Endothelial cell of umbilical vein (primary cell): ENCODE data around the gene KRTAP29-1. TPM values are rescaled to one million over a fixed set of nuclear protein-coding genes. Genes with fewer than 3 reads are reported as not detected.

Experiments used
- Bru-seq: library from RNA; stranded (reverse); fragments of 400-500 nt; gene quantifications from one replicate; lab custom pipeline; 2021; lab: Mats Ljungman, UMichigan
- BruChase-seq, 2 experiments: library from RNA; stranded (reverse); fragments of 400-500 nt; gene quantifications; one replicate each; lab custom pipeline; 2021; lab: Mats Ljungman, UMichigan
- BruUV-seq: library from RNA; stranded (reverse); fragments of 400-500 nt; replicated peaks from 2 replicates; lab custom pipeline; 2021; lab: Mats Ljungman, UMichigan
- CTCF ChIA-PET: fragments of 300-600, 350-600 bp; sonication (Branson Sonifier 250); formaldehyde crosslinking; loops from one replicate; lab custom pipeline; 2021; ENCODE audit warnings: antibody characterized with exemption, inconsistent platforms; lab: Charles Lee
- POLR2A ChIA-PET: fragments of 300-600, 350-600 bp; sonication (Branson Sonifier 250); formaldehyde crosslinking; loops from one replicate; lab custom pipeline; 2021; ENCODE audit warnings: antibody characterized with exemption, inconsistent platforms; lab: Charles Lee
- DNase-seq: peaks from one replicate; pipeline ENCODE4 v3.0.0-alpha.2; 2011; ENCODE audit warnings: low read depth, low spot score
- FAIRE-seq: peaks from 2 replicates; lab custom pipeline; 2011; peaks lifted over from hg19 to GRCh38; lab: Jason Lieb, UNC
- H2AFZ ChIP-seq: 2 replicates; pipeline ENCODE4 v1.6.0; 2012; ENCODE audit warnings: low read depth, low read length, control low read depth, inconsistent platforms
- H3K27ac ChIP-seq: 2 replicates; pipeline ENCODE4 v1.5.1; 2011; ENCODE audit warnings: low read depth, mild to moderate bottlenecking, control low read depth, low read length, moderate library complexity; ENCODE audit not compliant: insufficient read depth
- H3K27me3 ChIP-seq, 2 experiments: 2 replicates each; pipeline versions ENCODE4 v1.6.0 to v1.6.1; 2011; ENCODE audit warnings: low read length in 2 of 2, mixed read lengths in 1 of 2; ENCODE audit not compliant: control insufficient read depth in 2 of 2, insufficient read depth in 2 of 2
- H3K36me3 ChIP-seq, 2 experiments: 2 replicates in 1 of 2; 3 replicates in 1 of 2; pipeline ENCODE4 v1.5.1; 2011; ENCODE audit warnings: low read length in 2 of 2, mild to moderate bottlenecking in 1 of 2, moderate library complexity in 1 of 2; ENCODE audit not compliant: control insufficient read depth in 2 of 2, insufficient read depth in 2 of 2; ENCODE audit errors: extremely low read depth in 1 of 2
- H3K4me1 ChIP-seq: 3 replicates; pipeline ENCODE4 v1.5.1; 2011; ENCODE audit warnings: mild to moderate bottlenecking, low read length; ENCODE audit not compliant: control insufficient read depth, insufficient read depth; ENCODE audit errors: extremely low read depth
- H3K4me2 ChIP-seq: 2 replicates; pipeline ENCODE4 v1.6.1; 2011; ENCODE audit warnings: low read length, control low read depth, mixed read lengths; ENCODE audit not compliant: insufficient read depth
- H3K4me3 ChIP-seq, 3 experiments: fragments of 200-600 bp in 1 of 3; sonication (generic), shearing (Covaris generic) in 1 of 3; replicated peaks in 1 of 3; 2 replicates each; pipeline ENCODE4 v1.5.1; 2011 to 2016; ENCODE audit warnings: control low read depth in 3 of 3, low read length in 3 of 3, mild to moderate bottlenecking in 2 of 3, inconsistent platforms in 1 of 3, low read depth in 1 of 3, moderate library complexity in 1 of 3; ENCODE audit not compliant: insufficient read depth in 1 of 3
- H3K79me2 ChIP-seq: 2 replicates; pipeline ENCODE4 v1.6.0; 2012; ENCODE audit warnings: low read length, inconsistent platforms; ENCODE audit not compliant: control insufficient read depth, insufficient read depth
- H3K9ac ChIP-seq: replicated peaks from 2 replicates; pipeline ENCODE3; 2011; ENCODE audit warnings: low read length, control low read depth; ENCODE audit not compliant: insufficient read depth; ENCODE audit errors: extremely low read depth
- H3K9me1 ChIP-seq: replicated peaks from 3 replicates; pipeline ENCODE4 v1.6.0; 2011; ENCODE audit warnings: mild to moderate bottlenecking, low read length; ENCODE audit not compliant: control insufficient read depth, insufficient read depth; ENCODE audit errors: extremely low read depth
- H3K9me3 ChIP-seq: replicated peaks from 2 replicates; pipeline ENCODE4 v1.5.1; 2012; ENCODE audit warnings: low read length, inconsistent platforms; ENCODE audit not compliant: control insufficient read depth, insufficient read depth
- H4K20me1 ChIP-seq: replicated peaks from 2 replicates; pipeline ENCODE3; 2011; ENCODE audit warnings: mild to moderate bottlenecking, low read length; ENCODE audit not compliant: control insufficient read depth, insufficient read depth; ENCODE audit errors: extremely low read depth
- EZH2 ChIP-seq: IDR thresholded peaks from 2 replicates; pipeline ENCODE4 v1.6.1; 2012; ENCODE audit warnings: borderline replicate concordance, low read depth, mild to moderate bottlenecking, moderate library complexity, low read length, inconsistent platforms; ENCODE audit not compliant: severe bottlenecking
- FOS ChIP-seq: IDR thresholded peaks from 2 replicates; pipeline ENCODE4 v1.6.1; 2011; ENCODE audit warnings: mild to moderate bottlenecking, low read length, moderate library complexity, borderline replicate concordance; ENCODE audit not compliant: insufficient read depth
- GATA2 ChIP-seq: IDR thresholded peaks from 2 replicates; pipeline ENCODE4 v1.7.0; 2011; ENCODE audit warnings: low read depth, mild to moderate bottlenecking, moderate library complexity, mixed read lengths, low read length; ENCODE audit not compliant: insufficient read length, insufficient read depth
- JUN ChIP-seq: IDR thresholded peaks from 2 replicates; pipeline ENCODE4 v1.6.1; 2011; ENCODE audit warnings: borderline replicate concordance, low read depth; ENCODE audit not compliant: insufficient read length, insufficient read depth
- MAX ChIP-seq: IDR thresholded peaks from 2 replicates; pipeline ENCODE4 v1.6.1; 2011; ENCODE audit not compliant: insufficient read depth, insufficient read length
- MYC ChIP-seq: IDR thresholded peaks from one replicate; pipeline ENCODE4 v1.6.1; 2011; ENCODE audit warnings: mild to moderate bottlenecking, low read depth, low read length
- POLR2A ChIP-seq: IDR thresholded peaks from 2 replicates; pipeline ENCODE4 v1.6.1; 2012; ENCODE audit warnings: low read depth, mild to moderate bottlenecking, control low read depth, low read length
- POLR2AphosphoS5 ChIP-seq: IDR thresholded peaks from 2 replicates; pipeline ENCODE4 v1.6.1; 2012; ENCODE audit warnings: low read depth, mild to moderate bottlenecking, control low read depth, low read length, moderate library complexity; ENCODE audit not compliant: insufficient read depth
- dilution Hi-C: fragments of 300-500 bp; cut with MboI; formaldehyde crosslinking; loops from one replicate; pipeline ENCODE4 v1.15.0; 2019; ENCODE audit warnings: low sequenced_read_pairs; ENCODE audit not compliant: extremely low pct_ligation_motif_present
- intact Hi-C: fragments of 100-400 bp; cut with micrococcal nuclease; formaldehyde crosslinking; loops from one replicate; pipeline ENCODE4 v1.10.0; 2022
- long read RNA-seq: library from polyadenylated mRNA; stranded (forward); transcript quantifications from one replicate; pipeline ENCODE4 v2.0.0, GENCODE V29; 2021
- polyA minus RNA-seq, 3 experiments: library from RNA; depleted of rRNA, polyadenylated mRNA; stranded (reverse); fragments of >200 nt; gene quantifications; 1 replicate in 1 of 3; 2 replicates in 2 of 3; pipeline ENCODE4 v1.2.3, GENCODE V29; 2011
- polyA plus RNA-seq, 4 experiments: library from polyadenylated mRNA; depleted of rRNA in 3 of 4; stranded (reverse) in 3 of 4; unstranded in 1 of 4; fragments of >200 nt; gene quantifications; 2 replicates each; pipeline versions ENCODE4 v1.2.1 to v1.2.3, GENCODE V29; 2011 to 2012; ENCODE audit warnings: missing spikeins in 1 of 4
- total RNA-seq: library from RNA; stranded (reverse); gene quantifications from 2 replicates; pipeline ENCODE4 v1.2.3, GENCODE V29; 2021
- TF ChIP-seq, protein P1 (sequence below), 2 donors: IDR thresholded peaks; 1 replicate in 1 of 2; 2 replicates in 1 of 2; pipeline ENCODE4 v1.5.1; 2011; ENCODE audit warnings: low read length in 2 of 2, mild to moderate bottlenecking in 2 of 2, moderate library complexity in 2 of 2, control low read depth in 1 of 2, inconsistent platforms in 1 of 2, low read depth in 1 of 2; ENCODE audit not compliant: insufficient read depth in 1 of 2; ENCODE audit errors: extremely low read depth in 1 of 2

KRTAP29-1 gene
- total RNA-seq (not detected in 2 replicates), polyA plus RNA-seq (not detected in 2 replicates), polyA minus RNA-seq (not detected in 2 replicates), Bru-seq, nascent RNA (not detected), BruChase-seq, experiment 1, labeled RNA remaining after a 6-hour chase (not detected), BruChase-seq, experiment 2, labeled RNA remaining after a 2-hour chase (not detected)
- not detected in 2 replicates for polyA plus RNA-seq (2011; cell fraction: cytosol; rRNA removed)
- polyA plus RNA-seq (2011; cell fraction: nucleus; rRNA removed), result not detected in 2 replicates
- not detected in 2 replicates for polyA plus RNA-seq (2012)
- not detected for polyA minus RNA-seq (2011; cell fraction: cytosol; rRNA and poly(A)+ RNA removed)
- polyA minus RNA-seq (2011; cell fraction: nucleus; rRNA and poly(A)+ RNA removed), result not detected in 2 replicates
- long read RNA-seq, result 0 reads

DNA sequence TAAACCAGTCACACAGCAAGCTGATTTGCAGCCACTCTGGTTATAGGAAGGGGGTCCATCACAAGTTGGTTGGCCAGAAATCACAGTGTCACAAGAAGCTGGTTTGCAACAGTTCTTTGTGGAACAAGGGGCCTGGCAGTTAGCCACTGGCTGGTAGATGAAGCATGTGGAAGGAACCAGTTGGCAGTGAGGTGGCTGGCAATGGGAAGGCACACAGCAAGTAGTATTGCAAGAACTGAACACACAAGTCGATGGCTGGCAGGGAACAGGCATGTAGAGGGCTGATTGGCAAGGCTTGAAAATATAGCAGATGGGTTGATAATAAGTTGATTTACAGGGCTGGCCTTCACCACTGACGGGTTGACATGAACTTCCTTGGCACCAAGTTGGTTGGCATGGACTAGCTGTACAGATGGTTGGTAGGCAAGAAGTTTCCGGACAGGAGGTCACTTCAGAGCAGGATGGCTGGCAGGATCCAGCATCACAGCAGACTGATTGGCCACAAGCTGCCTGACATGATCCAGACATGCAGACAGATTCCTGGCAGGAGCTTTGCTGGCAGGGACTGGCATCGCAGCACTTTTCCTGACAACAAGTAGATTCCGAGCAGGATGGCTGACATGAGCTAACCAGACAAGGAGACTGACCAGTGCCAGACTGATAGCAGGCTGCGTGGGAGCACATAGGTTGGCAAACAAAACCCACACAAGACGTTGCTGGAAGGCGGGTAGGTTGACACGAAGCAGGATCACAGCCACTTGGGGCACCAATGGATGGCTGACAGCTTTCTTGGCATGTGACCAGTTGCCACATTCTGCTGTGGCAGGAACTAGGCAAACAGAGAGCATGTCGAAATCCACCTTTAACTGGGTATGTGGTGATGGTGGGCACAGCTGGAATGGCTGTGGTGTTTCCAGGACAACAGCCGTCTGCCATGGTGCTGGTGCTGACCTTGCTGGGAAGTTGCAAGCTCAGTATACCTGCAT lies at the start of gene KRTAP29-1:
Gene KRTAP29-1 (minus strand): TSS at position 936 of the 986 bp plus-strand sequence. CDS start 0 bp downstream, at position 936.
- no peaks in the 10 kb centered on the region for H3K79me2 ChIP-seq
- DNase-seq (no peak), FAIRE-seq (no peak)
- H3K27me3 ChIP-seq, result no peaks in the 10 kb centered on the region
- H3K4me3 ChIP-seq, result no peak within 1 kb of the TSS
- H3K36me3 ChIP-seq, result no peaks in the 10 kb centered on the region
- dilution Hi-C loops (no loop called here), intact Hi-C loops (no loop called here)
- no peaks in the 10 kb centered on the region for H3K4me1 ChIP-seq
- H3K4me2 ChIP-seq, result no peak within 1 kb of the TSS
- H3K9me3 ChIP-seq, result no peaks in the 10 kb centered on the region
- H3K9me1 ChIP-seq, result no peaks in the 10 kb centered on the region
- CTCF ChIA-PET, result interaction anchor here (1.0 to 1.5 kb wide), 2 partner anchors 20 to 363 kb away, joined by 3 to 4 read pairs; no protein-coding TSS in a partner anchor
- H2AFZ ChIP-seq, result no peak within 1 kb of the TSS
- POLR2A ChIA-PET, result no interaction called here
- no peaks in the 10 kb centered on the region for H4K20me1 ChIP-seq
- no TSS peak for BruUV-seq
- TF ChIP-seq, protein P1, sequence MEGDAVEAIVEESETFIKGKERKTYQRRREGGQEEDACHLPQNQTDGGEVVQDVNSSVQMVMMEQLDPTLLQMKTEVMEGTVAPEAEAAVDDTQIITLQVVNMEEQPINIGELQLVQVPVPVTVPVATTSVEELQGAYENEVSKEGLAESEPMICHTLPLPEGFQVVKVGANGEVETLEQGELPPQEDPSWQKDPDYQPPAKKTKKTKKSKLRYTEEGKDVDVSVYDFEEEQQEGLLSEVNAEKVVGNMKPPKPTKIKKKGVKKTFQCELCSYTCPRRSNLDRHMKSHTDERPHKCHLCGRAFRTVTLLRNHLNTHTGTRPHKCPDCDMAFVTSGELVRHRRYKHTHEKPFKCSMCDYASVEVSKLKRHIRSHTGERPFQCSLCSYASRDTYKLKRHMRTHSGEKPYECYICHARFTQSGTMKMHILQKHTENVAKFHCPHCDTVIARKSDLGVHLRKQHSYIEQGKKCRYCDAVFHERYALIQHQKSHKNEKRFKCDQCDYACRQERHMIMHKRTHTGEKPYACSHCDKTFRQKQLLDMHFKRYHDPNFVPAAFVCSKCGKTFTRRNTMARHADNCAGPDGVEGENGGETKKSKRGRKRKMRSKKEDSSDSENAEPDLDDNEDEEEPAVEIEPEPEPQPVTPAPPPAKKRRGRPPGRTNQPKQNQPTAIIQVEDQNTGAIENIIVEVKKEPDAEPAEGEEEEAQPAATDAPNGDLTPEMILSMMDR (IDR thresholded peaks at IDR 0.05; ENCODE audit: extremely low read depth in 1 of 2, insufficient read depth in 1 of 2, low read depth in 1 of 2, low read length in 2 of 2), result no peak
- TF ChIP-seq EZH2 (no peak), MAX (no peak), JUN (no peak), MYC (no peak), POLR2AphosphoS5 (no peak), GATA2 (no peak), POLR2A (no peak), FOS (no peak)
- no peak within 1 kb of the TSS for H3K9ac ChIP-seq
- H3K27ac ChIP-seq, result no peak within 1 kb of the TSS
